COLO668 (cell line): ENCODE data around the gene RELA.

ENCODE experiments used
- DNase-seq: peaks from one replicate; lab custom pipeline; 2025; ENCODE audit not compliant: unreplicated experiment; lab: John Stamatoyannopoulos, UW

Gene RELA

DNA sequence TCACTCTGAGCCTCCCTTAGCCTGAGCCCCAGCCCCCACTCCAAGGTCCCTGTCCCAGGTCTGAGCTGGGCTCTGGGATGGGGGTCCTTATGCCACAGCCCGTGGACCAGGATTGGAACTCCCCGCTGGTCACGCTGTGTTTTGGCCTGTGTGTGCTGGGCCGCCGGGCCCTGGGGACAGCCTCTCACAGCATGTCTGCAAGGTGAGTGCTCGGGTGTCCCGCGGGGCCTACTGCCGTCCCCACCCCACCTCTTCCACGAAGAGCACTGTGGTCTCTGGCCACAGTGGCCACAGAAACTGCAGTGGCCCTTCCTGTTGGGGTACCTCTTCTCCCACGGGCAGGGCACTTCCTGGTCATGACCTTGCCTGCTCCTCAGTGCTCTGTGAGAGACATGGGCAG is 28.3 kb downstream of the RELA start:
- DNase-seq: no peak

DNA sequence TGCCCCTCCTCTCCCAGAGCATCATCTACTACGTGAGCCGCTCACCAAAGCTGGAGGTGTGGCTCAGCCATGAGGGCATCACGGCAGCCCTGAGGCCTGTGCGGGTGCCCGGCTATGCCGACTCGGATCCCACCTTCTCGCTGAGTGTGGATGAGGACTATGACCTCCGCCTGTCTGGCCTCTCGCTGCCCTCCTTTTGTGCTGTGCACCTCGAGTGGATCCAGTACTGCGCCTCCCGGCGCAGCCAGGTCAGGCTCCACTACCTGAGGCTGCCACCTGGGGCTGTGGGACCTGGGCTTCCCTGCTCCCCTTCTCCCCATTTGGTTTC is 28.6 kb downstream of the RELA start:
- DNase-seq: no peak

DNA sequence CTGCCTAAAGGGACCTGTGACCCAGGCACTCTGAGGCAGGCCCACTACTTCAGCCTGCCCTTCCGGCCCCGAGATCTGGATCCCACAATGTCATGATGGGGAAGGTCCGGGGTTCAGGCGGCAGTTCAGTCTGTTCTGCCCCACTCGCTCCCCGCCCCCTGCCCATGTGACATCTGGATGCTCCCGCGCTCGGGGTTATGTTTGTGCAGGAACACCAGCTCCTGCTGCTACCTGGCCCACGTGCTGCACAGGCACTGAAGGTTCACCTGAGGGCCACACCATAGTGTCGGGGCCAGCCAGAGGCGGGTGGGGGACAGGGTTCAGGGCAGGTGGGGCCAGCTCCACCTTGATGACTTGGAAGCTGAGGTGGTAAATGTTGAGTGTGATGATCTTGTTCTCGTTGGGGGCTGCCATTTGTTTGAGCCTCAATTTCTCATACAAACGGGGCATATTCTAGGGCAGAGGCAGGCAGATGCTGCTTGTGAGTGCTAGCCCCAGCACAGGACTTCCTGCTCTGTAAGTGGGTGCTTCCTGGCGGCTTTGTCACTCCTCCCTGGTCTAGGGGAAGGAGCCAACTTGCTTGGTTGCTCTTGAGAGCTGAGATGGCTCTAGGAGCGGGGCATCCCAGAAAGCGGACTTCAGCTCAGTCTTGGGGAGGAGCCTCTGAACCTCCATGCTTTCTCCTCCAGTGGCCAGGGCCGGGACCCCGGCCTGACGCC is 29.2 kb downstream of the RELA start:
- DNase-seq: no peak

DNA sequence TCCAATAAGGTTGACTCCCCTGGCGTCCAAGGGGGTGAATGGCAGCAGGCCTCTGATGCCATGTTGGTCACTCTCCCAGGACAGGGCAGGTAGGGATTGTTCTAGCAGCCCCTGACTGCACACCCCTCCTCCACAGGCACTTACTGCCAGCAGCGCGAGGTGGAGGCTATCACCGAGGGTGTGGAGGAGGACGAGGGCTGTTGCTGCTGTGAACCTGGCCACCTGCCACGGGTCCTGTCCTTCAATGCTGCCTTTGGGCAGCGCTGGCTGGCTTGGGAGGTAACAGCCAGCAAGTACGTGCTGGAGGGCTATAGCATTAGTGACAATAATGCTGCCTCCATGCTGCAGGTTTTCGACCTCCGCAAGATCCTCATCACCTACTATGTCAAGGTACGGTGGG is 32.5 kb downstream of the RELA start:
- DNase-seq: no peak

DNA sequence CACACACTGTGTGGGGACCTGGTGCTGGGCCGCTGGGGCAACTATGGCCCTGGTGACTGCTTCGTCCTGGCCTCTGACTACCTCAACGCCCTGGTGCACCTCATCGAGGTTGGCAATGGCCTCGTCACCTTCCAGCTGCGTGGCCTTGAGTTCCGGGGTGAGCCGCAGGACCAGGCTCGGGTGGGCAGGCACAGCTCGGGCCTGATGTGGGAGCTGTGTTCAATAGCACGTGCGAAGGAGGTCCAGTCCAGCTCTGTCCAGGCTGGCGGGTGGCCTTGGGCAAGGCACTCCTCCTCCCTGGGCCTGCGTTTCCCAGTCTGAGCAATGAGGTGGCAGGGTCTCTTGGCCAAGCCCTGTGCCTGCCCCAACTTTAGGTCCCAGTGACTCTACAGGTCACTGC is 33.1 kb downstream of the RELA start:
- no peak for DNase-seq

DNA sequence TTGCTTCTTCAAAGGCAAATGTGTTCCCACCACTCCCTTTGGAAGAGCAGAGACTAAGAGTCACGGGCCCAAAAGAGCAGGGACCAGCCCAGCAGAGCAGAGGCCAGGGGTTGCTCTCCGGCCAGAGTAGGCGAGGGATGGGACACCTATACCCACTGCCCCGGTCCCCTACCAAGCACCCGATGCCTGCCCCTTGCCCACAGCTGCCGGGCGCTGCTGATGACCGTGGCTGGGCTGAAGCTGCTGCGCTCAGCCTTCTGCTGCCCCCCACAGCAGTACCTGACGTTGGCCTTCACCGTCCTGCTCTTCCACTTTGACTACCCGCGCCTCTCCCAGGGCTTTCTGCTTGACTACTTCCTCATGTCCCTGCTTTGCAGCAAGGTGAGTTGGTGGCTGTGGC is 35.5 kb downstream of the RELA start:
- DNase-seq: no peak

DNA sequence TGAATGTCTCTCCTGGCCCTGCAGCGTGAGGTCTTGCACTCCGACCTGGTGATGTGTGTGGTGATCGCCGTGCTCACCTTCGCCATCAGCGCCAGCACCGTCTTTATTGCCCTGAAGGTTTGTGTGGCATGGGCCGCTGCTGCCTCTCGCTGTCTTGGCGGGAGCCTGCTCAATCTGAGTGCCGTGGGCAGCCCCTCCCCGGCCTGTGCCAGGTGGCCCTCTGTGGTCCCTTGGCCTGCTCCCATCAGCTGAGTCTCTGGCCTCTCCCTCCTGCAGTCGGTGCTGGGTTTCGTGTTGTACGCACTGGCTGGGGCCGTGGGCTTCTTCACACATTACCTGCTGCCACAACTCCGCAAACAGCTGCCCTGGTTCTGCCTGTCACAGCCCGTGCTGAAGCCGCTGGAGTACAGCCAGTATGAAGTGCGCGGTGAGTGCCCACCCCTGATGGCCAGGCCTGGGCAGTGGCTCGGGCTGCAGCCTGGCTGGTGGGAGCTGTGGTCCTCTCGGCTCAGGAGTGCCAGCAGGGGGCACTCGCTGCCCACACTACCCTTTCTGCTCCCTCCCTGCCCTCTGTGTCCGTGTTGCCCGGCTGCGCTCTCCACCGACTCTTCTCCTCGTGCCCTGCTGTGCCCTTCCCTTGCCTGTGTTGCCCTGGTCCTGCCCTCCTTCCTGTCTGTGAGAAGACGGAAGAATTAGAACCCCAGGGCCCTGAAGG is 36.9 kb downstream of the RELA start:
- peak; percentile 41 for DNase-seq

DNA sequence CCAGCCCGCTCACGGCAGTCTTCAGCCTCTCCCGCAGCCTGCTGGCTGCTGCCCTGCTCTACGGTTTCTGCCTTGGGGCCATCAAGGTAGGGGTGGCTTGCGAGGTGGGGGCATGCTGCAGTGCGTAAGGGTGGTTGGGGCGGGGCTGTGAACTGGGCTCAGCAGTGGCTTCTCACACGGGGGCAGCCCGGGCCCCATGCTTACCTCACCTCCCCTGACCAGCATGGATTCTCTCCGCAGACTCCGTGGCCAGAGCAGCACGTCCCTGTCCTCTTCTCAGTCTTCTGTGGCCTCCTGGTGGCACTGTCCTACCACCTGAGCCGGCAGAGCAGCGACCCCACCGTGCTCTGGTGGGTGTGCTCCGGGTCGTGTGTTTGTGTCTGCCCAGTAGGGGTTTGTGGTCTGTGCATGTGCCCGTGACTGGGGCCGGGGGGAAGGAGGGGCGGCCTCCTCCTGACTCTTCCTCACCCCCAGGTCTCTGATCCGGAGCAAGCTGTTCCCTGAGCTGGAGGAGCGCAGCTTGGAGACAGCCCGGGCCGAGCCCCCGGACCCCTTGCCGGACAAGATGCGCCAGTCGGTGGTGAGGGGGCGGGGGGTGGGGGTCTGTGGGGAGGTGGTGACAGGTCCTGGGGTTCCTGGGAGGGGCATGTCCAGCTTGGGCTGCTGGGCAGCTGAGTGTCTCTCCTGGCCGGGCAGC is 37.6 kb downstream of the RELA start:
- DNase-seq: no peak

DNA sequence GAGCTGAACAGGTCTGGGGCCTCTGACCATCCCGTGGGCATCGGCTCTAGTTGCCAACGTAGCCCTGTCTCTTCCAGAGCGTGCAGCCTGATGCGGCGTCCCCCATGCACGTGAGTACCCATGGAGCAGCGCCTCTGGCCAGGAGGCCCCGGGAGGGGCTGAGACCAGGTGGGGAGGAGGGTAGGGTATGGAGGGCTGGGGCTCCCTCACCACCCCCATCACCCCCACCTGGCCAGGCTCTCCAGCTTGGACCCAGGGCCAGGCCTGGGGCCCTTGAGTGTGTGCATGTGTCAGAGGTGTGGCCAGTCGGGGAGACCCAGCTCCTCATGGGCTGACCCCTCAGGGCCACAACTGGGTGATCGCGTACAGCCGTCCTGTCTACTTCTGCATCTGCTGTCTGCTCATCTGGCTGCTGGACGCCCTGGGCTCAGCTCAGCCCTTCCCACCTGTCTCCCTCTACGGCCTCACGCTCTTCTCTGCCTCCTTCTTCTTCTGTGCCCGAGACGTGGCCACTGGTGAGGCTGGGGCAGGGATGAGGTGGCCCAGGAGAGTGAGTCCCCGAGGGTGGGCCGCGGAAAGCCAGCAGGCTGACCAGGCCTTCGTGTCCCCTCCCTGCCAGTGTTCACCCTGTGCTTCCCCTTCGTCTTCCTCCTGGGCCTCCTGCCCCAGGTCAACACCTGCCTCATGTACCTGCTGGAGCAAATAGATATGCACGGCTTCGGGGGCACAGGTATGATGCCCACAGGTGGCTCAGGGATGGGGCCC is 38.7 kb downstream of the RELA start:
- DNase-seq: no peak

DNA sequence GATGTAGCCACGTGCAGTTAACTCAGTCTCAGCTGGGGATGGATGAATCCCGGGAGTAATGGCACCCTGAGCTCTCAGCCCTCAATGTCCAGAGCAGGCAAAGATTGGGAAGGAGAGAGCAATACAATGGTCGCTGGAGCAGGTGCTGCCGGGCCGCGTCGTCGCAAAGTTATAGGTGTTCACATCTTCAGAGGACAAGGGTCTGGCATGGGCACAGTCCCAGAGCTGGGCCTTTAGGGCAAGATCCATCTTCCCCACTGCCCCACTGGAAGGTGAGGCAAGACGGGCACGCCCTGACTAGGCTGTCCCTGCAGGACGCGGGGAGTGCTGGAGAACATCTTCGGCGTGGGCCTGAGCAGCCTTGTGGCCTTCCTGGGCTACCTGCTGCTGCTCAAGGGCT is 39.5 kb downstream of the RELA start:
- DNase-seq: no peak

DNA sequence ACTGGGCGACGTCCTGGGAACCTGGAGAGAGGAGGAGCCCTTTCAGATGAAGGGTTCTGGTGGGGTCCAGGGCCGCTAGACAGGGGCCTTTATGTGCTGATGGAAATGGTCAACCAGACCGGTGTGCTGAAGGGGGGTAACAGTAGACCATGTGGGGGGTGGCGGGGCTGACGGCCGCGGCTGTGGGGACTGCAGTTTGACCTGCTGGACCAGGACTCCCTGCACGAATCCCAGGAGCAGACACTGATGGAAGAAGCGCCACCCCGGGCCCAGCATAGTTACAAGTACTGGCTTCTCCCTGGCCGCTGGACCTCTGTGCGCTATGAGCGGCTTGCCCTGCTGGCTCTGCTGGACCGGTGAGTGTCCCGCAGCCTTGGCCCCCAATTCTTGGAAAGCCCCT is 40.7 kb downstream of the RELA start:
- no peak for DNase-seq

DNA sequence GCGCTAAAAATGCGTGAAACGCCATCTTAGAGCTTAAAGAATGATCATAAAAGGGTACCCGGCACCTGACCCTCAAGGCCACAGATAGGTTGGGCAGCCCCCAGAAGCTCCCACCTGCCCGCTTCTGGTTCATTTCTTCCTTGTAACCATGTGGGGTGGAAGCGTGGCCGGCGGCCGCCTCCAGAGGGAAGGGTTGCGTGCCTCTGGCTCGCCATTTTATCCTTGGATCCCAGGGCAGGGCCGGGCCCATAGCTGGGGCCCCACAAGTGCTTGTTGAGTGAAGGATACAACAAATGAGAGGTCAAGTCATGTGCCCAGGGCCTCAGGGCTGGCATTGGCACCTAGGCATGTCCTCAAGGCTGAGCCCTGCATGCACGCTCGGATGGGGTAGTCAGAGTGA is 41.3 kb downstream of the RELA start:
- DNase-seq: no peak

DNA sequence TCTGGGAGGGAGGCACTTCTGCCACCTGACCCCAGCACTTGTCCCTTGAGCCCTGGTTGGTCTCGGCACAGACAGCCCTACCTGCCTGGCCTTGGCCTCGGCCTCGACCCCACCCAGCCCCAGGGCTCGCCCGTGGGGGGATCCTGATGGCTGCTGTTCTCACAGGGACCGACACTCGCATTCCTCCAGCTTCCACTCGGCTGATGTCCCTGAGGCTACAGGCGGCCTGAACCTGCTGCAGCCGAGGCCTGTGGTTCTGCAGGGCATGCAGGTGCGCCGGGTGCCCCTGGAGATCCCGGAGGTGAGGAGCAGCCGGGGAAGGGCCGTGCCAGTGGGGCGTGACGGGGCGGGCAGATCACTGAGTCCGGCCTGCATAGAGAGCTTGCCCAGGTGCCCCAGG is 42.0 kb downstream of the RELA start:
- DNase-seq: no peak

DNA sequence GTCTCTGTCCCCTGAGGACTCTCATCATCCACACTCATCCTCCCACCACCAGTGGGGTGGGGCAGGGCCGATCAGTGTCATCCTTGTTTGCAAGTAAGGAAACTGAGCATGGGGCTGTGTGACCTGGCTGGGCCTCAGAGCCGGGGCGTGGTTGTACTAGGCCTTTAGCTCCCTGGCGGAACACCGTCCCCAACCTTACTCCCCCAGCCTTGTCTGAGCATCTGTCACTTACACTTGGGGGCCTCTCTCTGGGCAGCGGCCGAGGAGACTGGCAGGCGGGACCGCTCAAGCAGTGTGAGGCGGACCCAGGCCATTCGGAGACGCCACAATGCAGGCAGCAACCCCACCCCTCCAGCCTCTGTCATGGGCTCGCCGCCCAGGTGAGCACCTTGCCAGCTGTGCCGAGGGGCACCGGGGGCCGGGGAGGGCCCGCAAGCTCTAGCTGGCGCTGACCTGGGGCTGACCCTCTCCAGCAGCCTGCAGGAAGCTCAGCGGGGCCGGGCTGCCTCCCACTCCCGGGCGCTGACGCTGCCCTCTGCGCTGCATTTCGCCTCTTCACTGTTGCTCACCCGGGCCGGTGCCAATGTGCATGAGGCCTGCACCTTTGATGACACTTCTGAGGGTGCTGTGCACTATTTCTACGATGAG is 43.3 kb downstream of the RELA start:
- no peak for DNase-seq

DNA sequence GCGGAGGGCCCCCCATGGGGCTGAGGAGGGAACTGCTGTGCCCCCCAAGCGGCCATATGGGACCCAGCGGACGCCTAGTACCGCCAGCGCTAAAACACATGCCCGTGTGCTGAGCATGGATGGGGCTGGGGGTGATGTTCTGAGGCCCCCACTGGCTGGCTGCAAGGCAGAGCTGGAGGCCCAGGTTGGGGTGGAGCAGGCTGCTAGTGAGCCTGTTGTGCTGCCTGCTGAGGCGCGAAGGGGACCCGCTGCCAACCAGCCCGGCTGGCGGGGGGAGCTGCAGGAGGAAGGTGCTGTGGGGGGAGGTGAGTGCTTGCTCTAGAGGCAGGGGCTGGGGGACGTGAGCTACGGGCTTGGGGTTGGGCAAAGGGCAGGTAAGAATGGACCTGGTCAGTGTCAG is 44.0 kb downstream of the RELA start:
- DNase-seq: no peak

DNA sequence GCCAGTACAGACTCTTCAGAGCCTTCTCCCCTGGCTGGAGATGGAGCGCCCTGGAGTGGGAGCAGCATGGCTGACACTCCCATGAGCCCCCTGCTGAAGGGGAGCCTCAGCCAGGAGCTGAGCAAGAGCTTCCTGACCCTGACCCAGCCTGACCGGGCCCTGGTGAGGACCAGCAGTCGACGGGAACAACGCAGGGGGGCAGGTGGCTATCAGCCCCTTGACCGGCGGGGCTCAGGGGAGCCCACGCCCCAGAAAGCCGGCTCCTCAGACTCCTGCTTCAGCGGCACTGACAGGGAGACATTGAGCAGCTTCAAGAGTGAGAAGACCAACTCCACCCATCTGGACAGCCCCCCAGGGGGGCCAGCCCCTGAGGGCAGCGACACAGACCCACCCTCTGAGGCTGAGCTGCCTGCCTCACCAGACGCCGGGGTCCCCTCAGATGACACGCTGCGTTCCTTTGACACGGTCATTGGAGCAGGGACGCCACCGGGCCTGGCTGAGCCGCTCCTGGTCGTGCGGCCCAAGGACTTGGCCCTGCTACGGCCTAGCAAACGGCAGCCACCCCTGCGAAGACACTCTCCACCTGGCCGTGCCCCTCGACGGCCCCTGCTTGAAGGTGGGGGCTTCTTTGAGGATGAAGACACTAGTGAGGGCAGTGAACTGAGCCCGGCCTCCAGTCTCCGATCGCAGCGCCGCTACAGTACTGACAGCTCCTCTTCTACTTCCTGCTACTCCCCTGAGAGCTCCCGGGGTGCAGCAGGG is 44.5 kb downstream of the RELA start:
- DNase-seq: no peak

DNA sequence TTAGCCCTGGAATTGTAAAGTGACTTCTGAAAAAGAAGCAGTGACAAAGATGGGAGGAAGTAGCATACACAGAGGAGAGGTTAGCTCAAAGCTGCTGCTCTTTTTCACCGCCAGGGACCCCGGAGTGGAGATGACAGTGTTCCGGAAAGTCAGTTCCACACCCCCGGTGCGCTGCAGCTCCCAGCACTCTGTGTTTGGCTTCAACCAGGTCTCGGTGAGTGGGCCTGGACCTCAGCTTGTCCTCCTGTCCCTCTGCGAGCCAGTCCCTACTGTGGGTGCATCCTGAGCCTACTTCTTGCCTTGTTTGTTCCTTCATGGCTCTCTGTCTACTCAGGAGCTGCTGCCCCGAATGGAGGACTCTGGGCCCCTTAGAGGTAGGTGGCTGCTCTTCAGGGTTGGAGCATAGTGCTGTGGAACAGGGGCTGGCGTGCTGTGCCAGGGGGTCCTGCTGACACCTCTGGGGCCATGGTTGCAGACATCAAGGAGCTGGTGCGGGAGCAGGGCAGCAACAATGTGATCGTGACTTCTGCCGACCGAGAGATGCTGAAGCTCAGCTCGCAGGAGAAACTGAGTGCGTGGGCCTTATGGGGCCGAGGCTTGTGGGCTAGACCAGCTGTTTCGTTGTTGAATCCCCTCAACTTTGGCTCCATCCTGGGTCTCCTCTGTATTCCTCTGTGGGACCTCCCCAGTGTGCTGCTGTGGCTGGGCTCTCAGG is 45.4 kb downstream of the RELA start:
- no peak for DNase-seq

DNA sequence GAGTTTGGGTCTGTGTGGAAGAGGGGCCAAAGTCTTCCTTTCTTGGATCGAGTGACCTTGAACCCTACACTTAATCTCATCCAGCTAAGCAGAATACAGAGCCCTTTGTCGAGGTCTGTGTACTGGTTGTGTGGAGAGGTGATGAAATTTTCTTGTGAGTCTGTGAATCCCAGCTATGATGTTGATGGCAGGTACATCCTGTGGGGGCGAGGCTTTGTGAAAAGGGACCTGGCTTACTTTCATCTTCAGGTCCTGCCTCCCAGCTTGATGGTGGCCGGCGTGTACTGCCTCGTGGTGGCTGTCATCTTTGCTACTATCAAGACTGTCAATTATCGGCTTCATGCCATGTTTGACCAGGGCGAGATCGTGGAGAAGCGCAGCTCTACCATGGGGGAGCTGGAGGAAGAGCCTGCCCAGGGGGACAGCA is 46.1 kb downstream of the RELA start:
- no peak for DNase-seq

DNA sequence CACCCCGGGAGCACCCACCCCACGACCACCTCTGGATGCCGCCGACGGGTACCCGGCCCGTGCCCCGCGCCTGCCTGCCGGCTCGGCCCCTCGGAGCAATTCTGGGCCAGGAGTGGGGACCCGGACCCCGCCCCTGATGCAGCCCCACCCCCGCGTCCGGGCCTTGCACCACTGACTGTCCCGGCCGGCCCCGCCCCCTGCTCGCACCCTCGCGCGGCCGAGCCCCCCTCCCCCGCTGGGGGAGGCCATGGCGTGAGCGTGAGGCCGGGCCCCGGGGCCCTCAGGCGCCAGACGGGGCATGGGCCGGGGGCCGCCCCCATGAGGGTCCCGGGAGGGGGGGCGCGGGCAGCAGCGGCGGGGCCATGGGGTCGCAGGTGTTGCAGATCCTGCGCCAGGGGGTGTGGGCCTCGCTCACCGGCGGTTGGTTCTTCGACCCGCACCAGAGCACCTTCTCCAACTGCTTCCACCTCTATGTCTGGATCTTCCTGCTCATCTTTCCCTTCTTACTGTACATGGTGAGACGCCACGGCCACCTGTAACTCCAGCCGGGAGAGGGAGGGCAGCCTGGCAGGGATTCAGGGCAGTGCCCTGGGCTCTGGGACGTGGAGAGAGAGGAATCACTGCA is 46.7 kb downstream of the RELA start:
- DNase-seq: peak; percentile 53
